A549 (cell line): ENCODE data around the gene ZC3H4. TPM values are rescaled to one million over a fixed set of nuclear protein-coding genes. Genes with fewer than 3 reads are reported as not detected.
A peak's percentile ranks its signal among the peaks of the same experiment; 100 is the strongest.

ENCODE experiments used
- ATAC-seq, 2 experiments: fragments of 200-7000 bp in 1 of 2; fragments of >200 bp in 1 of 2; cut with Nextera tagmentation in 1 of 2; cut with Tn5 transposase in 1 of 2; 3 replicates each; pipeline versions ENCODE4 v1.8.0 to v1.9.1; 2018 to 2020; ENCODE audit warnings: mild to moderate bottlenecking in 1 of 2, moderate library complexity in 1 of 2
- CTCF ChIA-PET: fragments of 300-600 bp; sonication (Branson Sonifier 250); formaldehyde crosslinking; extraction: SDS; loops from one replicate; lab custom pipeline; 2021; ENCODE audit warnings: antibody characterized with exemption, inconsistent platforms; lab: Yijun Ruan, JAX
- POLR2A ChIA-PET: fragments of 350-600 bp; formaldehyde crosslinking; extraction: SDS; loops from one replicate; lab custom pipeline; 2021; ENCODE audit warnings: antibody characterized with exemption, inconsistent platforms; lab: Yijun Ruan, JAX
- DNase-seq, 2 experiments: peaks; one replicate each; pipeline versions ENCODE4 v3.0.0 to v3.0.0-alpha.2; 2011 to 2016; ENCODE audit warnings: low read depth in 1 of 2, low spot score in 1 of 2
- FAIRE-seq: peaks from 2 replicates; lab custom pipeline; 2011; peaks lifted over from hg19 to GRCh38; lab: Jason Lieb, UNC
- H3K27ac ChIP-seq, 2 experiments: fragments of >200 bp; sonication (Bioruptor Twin); formaldehyde crosslinking; 3 replicates each; pipeline ENCODE4 v1.5.1; 2016 to 2017
- H3K4me1 ChIP-seq: fragments of >200 bp; sonication (Bioruptor Twin); formaldehyde crosslinking; 3 replicates; pipeline ENCODE4 v1.6.1; 2016
- H3K4me2 ChIP-seq: fragments of >200 bp; sonication (Bioruptor Twin); formaldehyde crosslinking; 3 replicates; pipeline ENCODE4 v1.6.1; 2016
- H3K4me3 ChIP-seq: fragments of >200 bp; sonication (Bioruptor Twin); formaldehyde crosslinking; 3 replicates; pipeline ENCODE4 v1.5.1; 2016
- H3K9me3 ChIP-seq: fragments of >200 bp; sonication (Bioruptor Twin); formaldehyde crosslinking; 3 replicates; pipeline ENCODE4 v1.6.1; 2016
- BHLHE40 ChIP-seq: IDR thresholded peaks from 2 replicates; pipeline ENCODE4 v1.6.1; 2012; ENCODE audit warnings: low read depth, low read length, inconsistent platforms
- CBX2 ChIP-seq: fragments of 200-600 bp; sonication (generic); IDR thresholded peaks from 2 replicates; pipeline ENCODE4 v1.6.1; 2016; ENCODE audit warnings: low read depth, mild to moderate bottlenecking, borderline replicate concordance
- CBX8 ChIP-seq: fragments of 200-600 bp; sonication (generic); IDR thresholded peaks from 2 replicates; pipeline ENCODE4 v1.6.1; 2016
- CEBPB ChIP-seq, 2 experiments: fragments of >200 bp in 1 of 2; sonication (Bioruptor Twin) in 1 of 2; formaldehyde crosslinking in 1 of 2; IDR thresholded peaks; 2 replicates each; pipeline ENCODE4 v1.6.1; 2012 to 2016
- EHMT2 ChIP-seq: fragments of 200-600 bp; sonication (generic); IDR thresholded peaks from 2 replicates; pipeline ENCODE4 v1.6.1; 2016; ENCODE audit warnings: antibody characterized with exemption, low read depth, mild to moderate bottlenecking, moderate library complexity
- FOSL2 ChIP-seq, 2 experiments: fragments of 450-650 bp in 1 of 2; fragments of >200 bp in 1 of 2; sonication (Bioruptor Twin) in 1 of 2; formaldehyde crosslinking; IDR thresholded peaks; 2 replicates each; pipeline versions ENCODE4 v1.5.0 to v1.6.1; 2016 to 2020; ENCODE audit warnings: mild to moderate bottlenecking in 1 of 2, moderate library complexity in 1 of 2
- FOXS1 ChIP-seq: fragments of 250-450 bp; sonication (Bioruptor Pico); IDR thresholded peaks from 2 replicates; pipeline ENCODE4 v1.5.0; 2020; ENCODE audit warnings: mild to moderate bottlenecking, moderate library complexity
- HDAC2 ChIP-seq: fragments of 200-600 bp; sonication (generic); IDR thresholded peaks from 2 replicates; pipeline ENCODE4 v1.6.1; 2016
- HEYL ChIP-seq: fragments of 250-450 bp; sonication (Bioruptor Pico); IDR thresholded peaks from 2 replicates; pipeline ENCODE4 v1.8.0; 2021; ENCODE audit warnings: mild to moderate bottlenecking, moderate library complexity
- HOXB13 ChIP-seq: fragments of 250-450 bp; sonication (Bioruptor Pico); IDR thresholded peaks from 2 replicates; pipeline ENCODE4 v1.5.0; 2020; ENCODE audit warnings: low read depth, mild to moderate bottlenecking, moderate library complexity
- KDM1A ChIP-seq: fragments of 200-600 bp; sonication (generic); IDR thresholded peaks from 2 replicates; pipeline ENCODE4 v1.6.1; 2016; ENCODE audit warnings: low read depth, mild to moderate bottlenecking
- MAZ ChIP-seq: fragments of 150-350 bp; IDR thresholded peaks from 2 replicates; pipeline ENCODE4 v1.6.1; 2014; ENCODE audit warnings: antibody characterized with exemption, low read depth, low read length, borderline replicate concordance
- PHF8 ChIP-seq: fragments of 200-600 bp; sonication (generic); IDR thresholded peaks from 2 replicates; pipeline ENCODE4 v1.6.1; 2016; ENCODE audit warnings: low read depth, mild to moderate bottlenecking, antibody characterized with exemption, moderate library complexity, borderline replicate concordance
- RAD21 ChIP-seq, 2 experiments: fragments of >200 bp in 1 of 2; sonication (Bioruptor Twin) in 1 of 2; formaldehyde crosslinking in 1 of 2; IDR thresholded peaks in 1 of 2; conservative IDR thresholded peaks in 1 of 2; 2 replicates in 1 of 2; 3 replicates in 1 of 2; pipeline ENCODE4 v1.6.1; 2012 to 2018; ENCODE audit warnings: inconsistent platforms in 1 of 2
- SREBF2 ChIP-seq: fragments of 450-650 bp; IDR thresholded peaks from 2 replicates; pipeline ENCODE4 v1.6.1; 2014; ENCODE audit warnings: mild to moderate bottlenecking, moderate library complexity
- TP53 ChIP-seq: fragments of 250-450 bp; sonication (Bioruptor Pico); IDR thresholded peaks from 2 replicates; pipeline ENCODE4 v1.5.0; 2021; ENCODE audit warnings: mild to moderate bottlenecking, moderate library complexity
- ZFP36 ChIP-seq: fragments of 450-650 bp; IDR thresholded peaks from 2 replicates; pipeline ENCODE4 v1.6.1; 2014; ENCODE audit warnings: borderline replicate concordance; ENCODE audit not compliant: partially characterized antibody
- WGBS: methylation state at CpG from one replicate; pipeline ENCODE4 v1.1.6; 2017; ENCODE audit errors: missing lambda C conversion rate; 5-methylcytosine and 5-hydroxymethylcytosine counted together
- polyA plus RNA-seq, 4 experiments: library from polyadenylated mRNA; depleted of rRNA in 3 of 4; stranded (reverse); fragments of >200 nt; fragmentation: RNase III in 1 of 4; extraction: RNeasy Plus Mini Kit Qiagen cat#74134 plus additional on column Dnase treatment in 1 of 4; gene quantifications; 2 replicates in 3 of 4; 3 replicates in 1 of 4; pipeline ENCODE4 v1.2.3, GENCODE V29; 2011 to 2017
- TF ChIP-seq, protein P1 (sequence below): IDR thresholded peaks from 2 replicates; pipeline ENCODE4 v1.6.1; 2012
- TF ChIP-seq, protein P2 (sequence below): fragments of >200 bp; sonication (Bioruptor Twin); formaldehyde crosslinking; IDR thresholded peaks from 2 replicates; pipeline ENCODE4 v1.6.1; 2016
- TF ChIP-seq, protein P3 (sequence below): fragments of >200 bp; sonication (Bioruptor Twin); formaldehyde crosslinking; IDR thresholded peaks from 3 replicates; pipeline ENCODE4 v1.5.1; 2016

Gene ZC3H4
- polyA plus RNA-seq, 2 of the 4 experiments (the other 2 are of a cell fraction), result 7.7 to 33.4 TPM

DNA sequence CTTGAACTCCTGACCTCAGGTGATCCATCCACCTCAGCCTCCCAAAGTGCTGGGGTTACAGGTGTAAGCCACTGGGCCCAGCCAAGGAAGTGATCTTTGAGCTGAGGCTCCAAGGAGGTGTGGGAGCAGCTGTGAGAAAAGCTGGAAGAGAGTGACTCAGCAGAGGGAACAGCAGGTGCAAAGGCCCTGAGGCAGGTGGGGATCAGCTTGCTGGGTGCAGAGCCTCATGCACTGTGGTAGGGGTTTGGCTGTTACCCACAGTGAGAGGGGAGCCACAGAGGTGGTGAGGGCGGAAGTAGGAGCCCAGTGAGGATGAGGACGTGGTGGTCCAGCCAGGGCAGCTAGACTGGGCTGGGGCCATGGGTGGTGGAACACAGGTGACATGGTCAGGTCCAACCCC lies 87.4 kb downstream of the ZC3H4 start:
- FAIRE-seq, result no peak
- TF ChIP-seq TP53 (CRISPR knock-in tag) (no peak), FOXS1 (CRISPR knock-in tag) (no peak), CBX8 (no peak), HEYL (CRISPR knock-in tag) (no peak), ZFP36 (no peak), MAZ (no peak), CBX2 (no peak), BHLHE40 (no peak), FOSL2 (IDR thresholded peaks at IDR 0.05) (no peak), FOSL2 (CRISPR knock-in tag; IDR thresholded peaks at IDR 0.05) (peak; percentile 16; the same call in 1 of the 2 replicates), KDM1A (peak; percentile 65), RAD21 (conservative IDR thresholded peaks at IDR 0.05 in 1 of 2, IDR thresholded peaks at IDR 0.05 in 1 of 2) (no peak)
- TF ChIP-seq, protein P1, sequence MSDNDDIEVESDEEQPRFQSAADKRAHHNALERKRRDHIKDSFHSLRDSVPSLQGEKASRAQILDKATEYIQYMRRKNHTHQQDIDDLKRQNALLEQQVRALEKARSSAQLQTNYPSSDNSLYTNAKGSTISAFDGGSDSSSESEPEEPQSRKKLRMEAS, result no peak
- TF ChIP-seq, protein P2, sequence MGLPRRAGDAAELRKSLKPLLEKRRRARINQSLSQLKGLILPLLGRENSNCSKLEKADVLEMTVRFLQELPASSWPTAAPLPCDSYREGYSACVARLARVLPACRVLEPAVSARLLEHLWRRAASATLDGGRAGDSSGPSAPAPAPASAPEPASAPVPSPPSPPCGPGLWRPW, result no peak

DNA sequence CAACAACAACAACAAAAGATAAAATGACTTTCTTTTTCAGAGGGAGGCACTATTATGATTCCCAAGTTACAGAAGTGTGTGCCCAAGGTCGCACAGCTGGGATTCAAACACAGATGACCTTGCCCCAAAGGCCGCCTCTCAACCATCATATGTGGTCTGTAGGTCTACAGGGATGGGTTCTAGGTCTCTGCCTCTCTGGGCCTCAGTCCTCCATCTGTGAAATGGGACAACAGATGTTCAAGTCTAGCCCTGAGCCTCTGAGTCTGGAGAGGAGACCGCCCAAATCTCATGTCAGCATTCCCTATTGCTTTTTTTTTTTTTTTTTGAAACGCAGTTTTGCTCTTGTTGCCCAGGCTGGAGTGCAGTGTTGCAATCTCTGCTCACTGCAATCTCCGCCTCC lies 89.1 kb downstream of the ZC3H4 start:
- H3K4me2 ChIP-seq, result no peak overlapping the region
- H3K4me1 ChIP-seq, result peaks cover 29% of the 10 kb centered on the region
- DNase-seq (no peak), FAIRE-seq (no peak)
- POLR2A ChIA-PET, result interaction anchor here (0.5 kb wide), 1 partner anchor 209 kb away, joined by 6 read pairs; no protein-coding TSS in a partner anchor
- WGBS, result 59% methylated on average over 5 of the region's 5 CpGs
- no peaks in the 10 kb centered on the region for H3K9me3 ChIP-seq
- peak in 1 of 2 experiments; percentile 27; a peak in 1 of 4 replicates for TF ChIP-seq CEBPB (IDR thresholded peaks at IDR 0.05)
- TF ChIP-seq HOXB13 (CRISPR knock-in tag), result no peak
- TF ChIP-seq, protein P2, result no peak
- TF ChIP-seq SREBF2, result no peak
- TF ChIP-seq, all 56 proteins: peak for 1
- no peak for ATAC-seq
- CTCF ChIA-PET, result interaction anchor here (0.7 to 6.6 kb wide), 9 partner anchors 10 to 1884 kb away, joined by 3 to 75 read pairs (median 3); partner anchors contain the start of gene SAE1
- H3K27ac ChIP-seq, result no peak overlapping the region
- no peak overlapping the region for H3K4me3 ChIP-seq

More for the DNA sequence above, 87.4 kb downstream of the ZC3H4 start:
- peaks cover 16% of the 10 kb centered on the region; the same call in 2 of the 3 replicates for H3K4me1 ChIP-seq
- POLR2A ChIA-PET, result no interaction called here
- H3K27ac ChIP-seq, result no peak overlapping the region
- no peak overlapping the region for H3K4me2 ChIP-seq
- H3K4me3 ChIP-seq, result no peak overlapping the region
- no peaks in the 10 kb centered on the region for H3K9me3 ChIP-seq
- ATAC-seq (no peak), DNase-seq (no peak)
- WGBS, result 76% methylated on average over 2 of the region's 2 CpGs
- CTCF ChIA-PET, result interaction anchor here (0.6 to 6.6 kb wide), 12 partner anchors 9 to 484 kb away, joined by 3 to 75 read pairs (median 4); partner anchors contain the start of gene ZC3H4

DNA sequence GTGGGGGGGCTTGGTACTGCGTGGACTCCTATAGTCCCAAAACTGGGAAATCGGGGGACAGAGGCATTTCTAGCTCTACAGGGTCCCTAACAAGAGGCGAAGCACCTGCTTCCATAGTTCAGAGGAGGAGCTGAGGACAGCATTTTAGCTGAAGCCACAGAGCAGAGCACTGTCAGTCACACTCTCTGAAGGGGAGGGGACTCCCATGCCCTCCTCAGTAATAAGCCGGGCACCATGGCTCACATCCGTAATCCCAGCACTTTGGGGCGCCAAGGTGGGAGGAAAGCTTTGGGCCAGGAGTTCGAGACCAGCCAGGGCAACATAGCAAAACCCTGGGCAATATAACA lies 90.2 kb downstream of the ZC3H4 start:
- ChIA-PET POLR2A (interaction anchor here (1.1 kb wide), 1 partner anchor 202 kb away, joined by 4 read pairs; no protein-coding TSS in a partner anchor), CTCF (interaction anchor here (1.0 to 6.6 kb wide), 12 partner anchors 8 to 183 kb away, joined by 3 to 75 read pairs (median 6); partner anchors contain the start of gene SAE1)
- DNase-seq (no peak), ATAC-seq (peak in 1 of 2 experiments; percentile 24; a peak in 2 of 6 replicates), FAIRE-seq (no peak)
- H3K4me3 ChIP-seq, result peak overlapping the region; percentile 30
- WGBS, result 31% methylated on average over 7 of the region's 7 CpGs
- no peak for TF ChIP-seq EHMT2
- TF ChIP-seq SREBF2, result no peak
- no peak for TF ChIP-seq RAD21 (conservative IDR thresholded peaks at IDR 0.05 in 1 of 2, IDR thresholded peaks at IDR 0.05 in 1 of 2)
- no peak for TF ChIP-seq PHF8
- TF ChIP-seq, protein P3, sequence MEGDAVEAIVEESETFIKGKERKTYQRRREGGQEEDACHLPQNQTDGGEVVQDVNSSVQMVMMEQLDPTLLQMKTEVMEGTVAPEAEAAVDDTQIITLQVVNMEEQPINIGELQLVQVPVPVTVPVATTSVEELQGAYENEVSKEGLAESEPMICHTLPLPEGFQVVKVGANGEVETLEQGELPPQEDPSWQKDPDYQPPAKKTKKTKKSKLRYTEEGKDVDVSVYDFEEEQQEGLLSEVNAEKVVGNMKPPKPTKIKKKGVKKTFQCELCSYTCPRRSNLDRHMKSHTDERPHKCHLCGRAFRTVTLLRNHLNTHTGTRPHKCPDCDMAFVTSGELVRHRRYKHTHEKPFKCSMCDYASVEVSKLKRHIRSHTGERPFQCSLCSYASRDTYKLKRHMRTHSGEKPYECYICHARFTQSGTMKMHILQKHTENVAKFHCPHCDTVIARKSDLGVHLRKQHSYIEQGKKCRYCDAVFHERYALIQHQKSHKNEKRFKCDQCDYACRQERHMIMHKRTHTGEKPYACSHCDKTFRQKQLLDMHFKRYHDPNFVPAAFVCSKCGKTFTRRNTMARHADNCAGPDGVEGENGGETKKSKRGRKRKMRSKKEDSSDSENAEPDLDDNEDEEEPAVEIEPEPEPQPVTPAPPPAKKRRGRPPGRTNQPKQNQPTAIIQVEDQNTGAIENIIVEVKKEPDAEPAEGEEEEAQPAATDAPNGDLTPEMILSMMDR, result no peak
- no peak for TF ChIP-seq HDAC2
- peaks cover 31% of the 10 kb centered on the region for H3K4me1 ChIP-seq
- no peak overlapping the region for H3K27ac ChIP-seq
- no peaks in the 10 kb centered on the region for H3K9me3 ChIP-seq
- peak overlapping the region; percentile 65 for H3K4me2 ChIP-seq
